Measurements from ENCODE around the gene DDX56. TPM values are rescaled to one million over a fixed set of nuclear protein-coding genes. Genes with fewer than 3 reads are reported as not detected.

Gene DDX56
- polyA plus RNA-seq, 1 of the 3 experiments (the other 2 are of a cell fraction), result 97.1 TPM

DNA sequence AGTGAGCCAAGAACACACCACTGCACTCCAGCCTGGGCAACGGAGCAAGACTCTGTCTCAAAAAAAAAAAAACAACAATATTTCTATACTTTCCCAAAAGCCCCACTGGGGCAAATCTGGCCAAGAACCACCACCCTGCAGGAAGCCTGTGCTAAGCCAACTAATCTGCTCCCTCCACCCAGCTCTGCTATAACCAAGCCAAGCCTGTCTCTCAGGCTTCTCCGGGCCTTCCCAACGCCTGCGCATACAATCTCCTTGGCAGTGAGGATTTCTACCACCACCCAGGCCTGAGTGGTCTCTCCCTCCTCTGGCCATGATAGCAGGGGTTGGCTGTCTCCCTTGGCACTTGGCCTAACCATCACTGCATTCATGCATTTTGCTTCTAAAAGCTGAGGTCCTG is 14.2 kb downstream of the DDX56 start:
- Histone ChIP-seq H3K4me2 (no peak overlapping the region), H3K4me1 (ENCODE audit: control insufficient read depth in 1 of 2, insufficient read depth in 2 of 2, low read depth in 1 of 2, low read length in 1 of 2) (peaks cover 4 to 5% of the 10 kb centered on the region in 2 experiments; a peak in 2 of 4 replicates), H2AFZ (ENCODE audit: low read depth) (no peak overlapping the region), H3K9ac (no peak overlapping the region), H3K9me3 (no peaks in the 10 kb centered on the region), H3K9me2 (no peaks in the 10 kb centered on the region), H3K36me3 (replicated peaks in 1 of 2; ENCODE audit: control insufficient read depth in 1 of 2, insufficient read depth in 2 of 2, low read length in 1 of 2) (peaks cover 4 to 6% of the 10 kb centered on the region in 2 experiments), H4K20me1 (ENCODE audit: insufficient read depth) (no peaks in the 10 kb centered on the region), H3K27me3 (ENCODE audit: insufficient read depth) (0 out of 2 replicates have a peak, but pooled peaks cover 6% of the 10 kb centered on the region), H3K27ac (ENCODE audit: low read depth in 2 of 2, low read length in 1 of 2) (no peak overlapping the region), H3K79me2 (ENCODE audit: insufficient read depth) (no peaks in the 10 kb centered on the region), H3K4me3 (ENCODE audit: low read depth in 2 of 2, low read length in 1 of 2) (no peak overlapping the region), H3F3A (replicated peaks; ENCODE audit: insufficient read depth) (peaks cover 3% of the 10 kb centered on the region)
- no peak for DNase-seq
- WGBS (ENCODE audit: low lambda C conversion rate), result 81% methylated on average over 4 of the region's 4 CpGs
- ChIA-PET CTCF (interaction anchor here (0.9 to 1.6 kb wide), 4 partner anchors 11 to 126 kb away, joined by 3 to 8 read pairs (median 4); no protein-coding TSS in a partner anchor), POLR2A (interaction anchor here (1.1 to 2.1 kb wide), 2 partner anchors 13 to 69 kb away, joined by 5 to 7 read pairs; partner anchors contain the start of gene NUDCD3)
- TF ChIP-seq JUND (IDR thresholded peaks at IDR 0.05) (no peak), POLR2AphosphoS5 (IDR thresholded peaks at IDR 0.05; ENCODE audit: low read depth, low read length) (no peak), EP300 (IDR thresholded peaks at IDR 0.05; ENCODE audit: borderline replicate concordance in 1 of 2, low read depth in 1 of 2, low read length in 1 of 2) (no peak), YY1 (IDR thresholded peaks at IDR 0.05; ENCODE audit: low read depth) (no peak), ELF1 (IDR thresholded peaks at IDR 0.05) (no peak), GABPA (IDR thresholded peaks at IDR 0.05; ENCODE audit: low read depth) (no peak), FOSL2 (IDR thresholded peaks at IDR 0.05; ENCODE audit: borderline replicate concordance, low read depth) (no peak), FOXJ3 (CRISPR knock-in tag; IDR thresholded peaks at IDR 0.05) (no peak)
- TF ChIP-seq, protein P1, sequence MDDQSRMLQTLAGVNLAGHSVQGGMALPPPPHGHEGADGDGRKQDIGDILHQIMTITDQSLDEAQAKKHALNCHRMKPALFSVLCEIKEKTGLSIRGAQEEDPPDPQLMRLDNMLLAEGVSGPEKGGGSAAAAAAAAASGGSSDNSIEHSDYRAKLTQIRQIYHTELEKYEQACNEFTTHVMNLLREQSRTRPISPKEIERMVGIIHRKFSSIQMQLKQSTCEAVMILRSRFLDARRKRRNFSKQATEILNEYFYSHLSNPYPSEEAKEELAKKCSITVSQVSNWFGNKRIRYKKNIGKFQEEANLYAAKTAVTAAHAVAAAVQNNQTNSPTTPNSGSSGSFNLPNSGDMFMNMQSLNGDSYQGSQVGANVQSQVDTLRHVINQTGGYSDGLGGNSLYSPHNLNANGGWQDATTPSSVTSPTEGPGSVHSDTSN (IDR thresholded peaks at IDR 0.05), result no peak

DNA sequence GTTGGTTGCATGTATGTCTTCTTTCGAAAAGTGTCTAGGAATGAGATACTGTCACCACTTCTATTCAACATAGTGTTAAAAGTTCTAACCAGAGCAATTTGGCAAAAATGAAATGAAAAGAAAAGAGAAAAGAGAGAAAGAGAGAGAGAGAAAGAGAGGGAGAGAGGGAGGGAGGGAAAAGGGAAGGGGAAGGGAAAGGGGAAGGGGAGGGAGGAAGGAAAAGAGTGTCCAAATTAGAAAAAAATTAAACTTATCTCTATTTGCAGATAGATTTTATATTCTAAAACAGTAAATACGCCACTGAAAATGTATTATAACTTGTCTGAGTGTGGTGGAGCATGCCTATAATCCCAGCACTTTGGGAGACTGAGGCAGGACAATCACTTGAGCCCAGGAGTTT is 16.2 kb downstream of the DDX56 start:
- CTCF ChIA-PET, result interaction anchor here (2.1 kb wide), 1 partner anchor 8 kb away, joined by 11 read pairs; no protein-coding TSS in a partner anchor
- Histone ChIP-seq H3K4me3 (ENCODE audit: low read depth in 2 of 2, low read length in 1 of 2) (no peak overlapping the region), H3K27me3 (ENCODE audit: insufficient read depth) (peaks cover 6% of the 10 kb centered on the region; the same call in 1 of the 2 replicates), H3K79me2 (ENCODE audit: insufficient read depth) (no peaks in the 10 kb centered on the region), H3K9me2 (no peaks in the 10 kb centered on the region), H3K36me3 (replicated peaks in 1 of 2; ENCODE audit: control insufficient read depth in 1 of 2, insufficient read depth in 2 of 2, low read length in 1 of 2) (no peaks in the 10 kb centered on the region), H3K4me1 (ENCODE audit: control insufficient read depth in 1 of 2, insufficient read depth in 2 of 2, low read depth in 1 of 2, low read length in 1 of 2) (peaks cover 4 to 5% of the 10 kb centered on the region in 2 experiments; a peak in 2 of 4 replicates), H4K20me1 (ENCODE audit: insufficient read depth) (no peaks in the 10 kb centered on the region), H2AFZ (ENCODE audit: low read depth) (no peak overlapping the region), H3K4me2 (no peak overlapping the region), H3K9ac (no peak overlapping the region), H3F3A (replicated peaks; ENCODE audit: insufficient read depth) (peaks cover 2% of the 10 kb centered on the region), H3K9me3 (no peaks in the 10 kb centered on the region), H3K27ac (ENCODE audit: low read depth in 2 of 2, low read length in 1 of 2) (no peak overlapping the region)
- POLR2A ChIA-PET, result no interaction called here
- no peak for DNase-seq
- TF ChIP-seq NFIC (IDR thresholded peaks at IDR 0.05; ENCODE audit: borderline replicate concordance) (no peak), FOXM1 (IDR thresholded peaks at IDR 0.05; ENCODE audit: low read depth) (no peak), TEAD4 (IDR thresholded peaks at IDR 0.05; ENCODE audit: borderline replicate concordance, insufficient read depth) (no peak), GABPA (IDR thresholded peaks at IDR 0.05; ENCODE audit: low read depth) (no peak), SMC3 (IDR thresholded peaks at IDR 0.05; ENCODE audit: low read depth, low read length) (no peak), GATA2 (CRISPR knock-in tag; IDR thresholded peaks at IDR 0.05) (no peak), RAD21 (IDR thresholded peaks at IDR 0.05; ENCODE audit: low read length) (no peak), YY1 (IDR thresholded peaks at IDR 0.05; ENCODE audit: low read depth) (no peak)
- TF ChIP-seq, protein P2, sequence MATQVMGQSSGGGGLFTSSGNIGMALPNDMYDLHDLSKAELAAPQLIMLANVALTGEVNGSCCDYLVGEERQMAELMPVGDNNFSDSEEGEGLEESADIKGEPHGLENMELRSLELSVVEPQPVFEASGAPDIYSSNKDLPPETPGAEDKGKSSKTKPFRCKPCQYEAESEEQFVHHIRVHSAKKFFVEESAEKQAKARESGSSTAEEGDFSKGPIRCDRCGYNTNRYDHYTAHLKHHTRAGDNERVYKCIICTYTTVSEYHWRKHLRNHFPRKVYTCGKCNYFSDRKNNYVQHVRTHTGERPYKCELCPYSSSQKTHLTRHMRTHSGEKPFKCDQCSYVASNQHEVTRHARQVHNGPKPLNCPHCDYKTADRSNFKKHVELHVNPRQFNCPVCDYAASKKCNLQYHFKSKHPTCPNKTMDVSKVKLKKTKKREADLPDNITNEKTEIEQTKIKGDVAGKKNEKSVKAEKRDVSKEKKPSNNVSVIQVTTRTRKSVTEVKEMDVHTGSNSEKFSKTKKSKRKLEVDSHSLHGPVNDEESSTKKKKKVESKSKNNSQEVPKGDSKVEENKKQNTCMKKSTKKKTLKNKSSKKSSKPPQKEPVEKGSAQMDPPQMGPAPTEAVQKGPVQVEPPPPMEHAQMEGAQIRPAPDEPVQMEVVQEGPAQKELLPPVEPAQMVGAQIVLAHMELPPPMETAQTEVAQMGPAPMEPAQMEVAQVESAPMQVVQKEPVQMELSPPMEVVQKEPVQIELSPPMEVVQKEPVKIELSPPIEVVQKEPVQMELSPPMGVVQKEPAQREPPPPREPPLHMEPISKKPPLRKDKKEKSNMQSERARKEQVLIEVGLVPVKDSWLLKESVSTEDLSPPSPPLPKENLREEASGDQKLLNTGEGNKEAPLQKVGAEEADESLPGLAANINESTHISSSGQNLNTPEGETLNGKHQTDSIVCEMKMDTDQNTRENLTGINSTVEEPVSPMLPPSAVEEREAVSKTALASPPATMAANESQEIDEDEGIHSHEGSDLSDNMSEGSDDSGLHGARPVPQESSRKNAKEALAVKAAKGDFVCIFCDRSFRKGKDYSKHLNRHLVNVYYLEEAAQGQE (IDR thresholded peaks at IDR 0.05; ENCODE audit: low read depth, low read length), result no peak
- TF ChIP-seq, protein P3, sequence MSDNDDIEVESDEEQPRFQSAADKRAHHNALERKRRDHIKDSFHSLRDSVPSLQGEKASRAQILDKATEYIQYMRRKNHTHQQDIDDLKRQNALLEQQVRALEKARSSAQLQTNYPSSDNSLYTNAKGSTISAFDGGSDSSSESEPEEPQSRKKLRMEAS (IDR thresholded peaks at IDR 0.05; ENCODE audit: low read depth), result no peak
- WGBS (ENCODE audit: low lambda C conversion rate), result 63% methylated on average over 2 of the region's 2 CpGs
